ENCODE results near the gene CLC.

DNA sequence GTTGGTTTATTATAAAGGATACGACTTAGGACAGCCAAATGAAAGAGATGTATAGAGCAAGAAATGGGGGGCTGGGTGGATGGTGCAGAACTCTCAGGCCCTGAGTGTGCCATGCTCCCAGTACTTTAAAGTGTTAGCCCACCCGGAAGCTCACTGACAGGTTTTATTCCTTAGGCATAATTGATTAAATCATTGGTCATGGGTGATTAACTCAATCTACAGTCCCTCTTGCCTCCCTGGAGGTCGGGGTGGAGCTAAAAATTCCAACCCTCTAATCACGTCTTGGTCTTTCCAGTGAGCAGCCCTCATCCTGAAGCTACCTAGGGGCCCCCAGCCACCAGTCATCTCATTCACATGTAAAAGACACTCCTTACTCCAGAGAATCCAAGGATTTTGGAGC is 31.0 kb upstream of the CLC start:
- TF ChIP-seq, protein P1, sequence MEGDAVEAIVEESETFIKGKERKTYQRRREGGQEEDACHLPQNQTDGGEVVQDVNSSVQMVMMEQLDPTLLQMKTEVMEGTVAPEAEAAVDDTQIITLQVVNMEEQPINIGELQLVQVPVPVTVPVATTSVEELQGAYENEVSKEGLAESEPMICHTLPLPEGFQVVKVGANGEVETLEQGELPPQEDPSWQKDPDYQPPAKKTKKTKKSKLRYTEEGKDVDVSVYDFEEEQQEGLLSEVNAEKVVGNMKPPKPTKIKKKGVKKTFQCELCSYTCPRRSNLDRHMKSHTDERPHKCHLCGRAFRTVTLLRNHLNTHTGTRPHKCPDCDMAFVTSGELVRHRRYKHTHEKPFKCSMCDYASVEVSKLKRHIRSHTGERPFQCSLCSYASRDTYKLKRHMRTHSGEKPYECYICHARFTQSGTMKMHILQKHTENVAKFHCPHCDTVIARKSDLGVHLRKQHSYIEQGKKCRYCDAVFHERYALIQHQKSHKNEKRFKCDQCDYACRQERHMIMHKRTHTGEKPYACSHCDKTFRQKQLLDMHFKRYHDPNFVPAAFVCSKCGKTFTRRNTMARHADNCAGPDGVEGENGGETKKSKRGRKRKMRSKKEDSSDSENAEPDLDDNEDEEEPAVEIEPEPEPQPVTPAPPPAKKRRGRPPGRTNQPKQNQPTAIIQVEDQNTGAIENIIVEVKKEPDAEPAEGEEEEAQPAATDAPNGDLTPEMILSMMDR (IDR thresholded peaks at IDR 0.05) = no peak
- no peak for TF ChIP-seq POLR2AphosphoS5 (IDR thresholded peaks at IDR 0.05)

Data from prostate gland (tissue), 2 donors.